ENCODE results near the gene SP3. TPM values are rescaled to one million over a fixed set of nuclear protein-coding genes. Genes with fewer than 3 reads are reported as not detected.

SP3 gene
- total RNA-seq, 1 donor from 2014 or later = 94.5 TPM

DNA sequence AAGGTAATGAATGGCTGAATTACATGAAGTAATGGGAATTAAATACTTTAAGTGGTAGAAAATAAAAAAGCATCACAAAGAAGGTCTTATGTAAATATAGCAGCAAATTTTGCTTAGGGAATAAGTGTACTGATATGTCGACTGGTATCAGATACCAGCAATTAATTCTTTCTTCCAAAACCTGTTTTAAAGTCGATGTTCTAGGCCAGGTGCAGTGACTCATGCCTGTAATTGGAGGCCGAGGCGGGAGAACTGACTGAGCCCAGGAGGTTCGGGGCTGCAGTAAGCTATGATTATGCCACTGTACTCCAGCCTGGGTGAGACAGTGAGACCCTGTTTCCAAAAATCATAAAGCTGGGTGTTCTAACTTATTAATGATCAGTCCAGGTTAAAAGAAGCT, 30.3 kb downstream of the SP3 start:
- no peak for DNase-seq (ENCODE audit: extremely low spot score, unreplicated experiment)
- Mint-ChIP-seq H3K4me1 (ENCODE audit: unreplicated experiment) (peaks cover 17% of the 10 kb centered on the region), H3K27me3 (no peaks in the 10 kb centered on the region), H3K4me3 (no peak overlapping the region), H3K9me3 (no peaks in the 10 kb centered on the region), H3K27ac (no peak overlapping the region), H3K36me3 (peaks cover 18% of the 10 kb centered on the region)
- TF ChIP-seq, protein P1, sequence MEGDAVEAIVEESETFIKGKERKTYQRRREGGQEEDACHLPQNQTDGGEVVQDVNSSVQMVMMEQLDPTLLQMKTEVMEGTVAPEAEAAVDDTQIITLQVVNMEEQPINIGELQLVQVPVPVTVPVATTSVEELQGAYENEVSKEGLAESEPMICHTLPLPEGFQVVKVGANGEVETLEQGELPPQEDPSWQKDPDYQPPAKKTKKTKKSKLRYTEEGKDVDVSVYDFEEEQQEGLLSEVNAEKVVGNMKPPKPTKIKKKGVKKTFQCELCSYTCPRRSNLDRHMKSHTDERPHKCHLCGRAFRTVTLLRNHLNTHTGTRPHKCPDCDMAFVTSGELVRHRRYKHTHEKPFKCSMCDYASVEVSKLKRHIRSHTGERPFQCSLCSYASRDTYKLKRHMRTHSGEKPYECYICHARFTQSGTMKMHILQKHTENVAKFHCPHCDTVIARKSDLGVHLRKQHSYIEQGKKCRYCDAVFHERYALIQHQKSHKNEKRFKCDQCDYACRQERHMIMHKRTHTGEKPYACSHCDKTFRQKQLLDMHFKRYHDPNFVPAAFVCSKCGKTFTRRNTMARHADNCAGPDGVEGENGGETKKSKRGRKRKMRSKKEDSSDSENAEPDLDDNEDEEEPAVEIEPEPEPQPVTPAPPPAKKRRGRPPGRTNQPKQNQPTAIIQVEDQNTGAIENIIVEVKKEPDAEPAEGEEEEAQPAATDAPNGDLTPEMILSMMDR (conservative IDR thresholded peaks at IDR 0.05) = no peak

DNA sequence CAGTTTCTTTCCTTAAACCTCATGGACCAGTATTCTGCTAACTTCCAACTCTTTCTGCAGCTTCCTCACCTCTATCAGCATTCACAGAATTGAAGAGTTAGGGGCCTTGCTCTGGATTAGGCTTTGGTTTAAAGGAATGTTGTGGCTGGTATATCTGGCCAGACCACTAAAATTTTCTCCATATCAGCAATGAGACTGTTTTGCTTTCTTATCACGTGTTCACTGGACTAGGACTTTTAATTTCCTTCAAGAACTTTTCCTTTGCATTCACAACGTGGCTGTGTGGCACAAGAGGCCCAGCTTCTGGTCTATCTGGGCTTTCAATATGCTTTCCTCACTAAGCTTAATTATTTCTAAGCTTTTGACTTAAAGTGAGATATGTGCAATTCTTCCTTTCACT, 33.4 kb downstream of the SP3 start:
- Mint-ChIP-seq H3K9me3 (no peaks in the 10 kb centered on the region), H3K4me3 (no peak overlapping the region), H3K27me3 (no peaks in the 10 kb centered on the region), H3K27ac (no peak overlapping the region), H3K36me3 (peaks cover 26% of the 10 kb centered on the region), H3K4me1 (ENCODE audit: unreplicated experiment) (peaks cover 11% of the 10 kb centered on the region)
- no peak for DNase-seq (ENCODE audit: extremely low spot score, unreplicated experiment)
- TF ChIP-seq, protein P1 (conservative IDR thresholded peaks at IDR 0.05) = no peak

DNA sequence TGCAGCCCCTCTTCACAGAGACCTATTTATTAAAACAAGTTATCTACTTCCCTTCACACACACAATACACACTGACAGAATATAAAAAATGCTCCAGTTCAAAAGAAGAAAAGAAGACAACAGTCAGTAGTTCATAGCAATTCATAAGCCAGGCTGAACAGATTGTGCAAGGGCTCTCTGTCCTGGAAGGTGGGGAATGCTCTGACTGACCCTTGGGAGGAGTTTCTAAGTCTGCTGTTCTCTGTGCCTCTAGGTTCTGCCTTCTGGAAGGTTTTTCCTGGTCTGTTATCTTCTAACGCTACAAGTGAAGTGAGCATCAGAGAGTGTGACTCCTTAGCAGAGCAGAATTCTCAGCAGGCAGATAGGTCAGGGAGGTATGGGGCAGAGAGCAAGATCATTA, 35.7 kb downstream of the SP3 start:
- no peak for DNase-seq (ENCODE audit: extremely low spot score, unreplicated experiment)

DNA sequence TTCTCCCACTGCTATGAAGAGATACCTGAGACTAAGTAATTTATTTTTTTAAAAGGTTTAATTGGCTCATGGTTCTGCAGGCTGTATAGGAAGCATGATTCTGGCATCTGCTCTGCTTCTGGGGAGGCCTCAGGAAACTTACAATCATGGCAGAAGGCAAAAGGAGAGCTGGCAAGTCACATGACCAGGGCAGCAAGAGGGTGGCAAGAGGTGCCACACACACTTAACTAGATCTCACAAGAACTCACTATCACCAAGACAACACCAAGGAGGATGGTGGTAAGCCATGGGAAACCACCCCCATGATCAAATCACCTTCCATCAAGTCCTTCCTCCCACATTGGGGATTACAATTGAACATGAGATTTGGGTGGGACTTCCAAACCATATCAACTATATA, 38.3 kb downstream of the SP3 start:
- Mint-ChIP-seq H3K36me3 (peaks cover 27% of the 10 kb centered on the region), H3K27me3 (no peaks in the 10 kb centered on the region), H3K9me3 (no peaks in the 10 kb centered on the region), H3K4me1 (ENCODE audit: unreplicated experiment) (peaks cover 17% of the 10 kb centered on the region), H3K27ac (no peak overlapping the region), H3K4me3 (no peak overlapping the region)
- DNase-seq (ENCODE audit: extremely low spot score, unreplicated experiment) = no peak
- TF ChIP-seq, protein P1 (conservative IDR thresholded peaks at IDR 0.05) = no peak

More for the DNA sequence above, 35.7 kb downstream of the SP3 start:
- H3K9me3 Mint-ChIP-seq = no peaks in the 10 kb centered on the region
- TF ChIP-seq, protein P1 (conservative IDR thresholded peaks at IDR 0.05) = no peak
- H3K27ac Mint-ChIP-seq = no peak overlapping the region
- peaks cover 13% of the 10 kb centered on the region for H3K4me1 Mint-ChIP-seq (ENCODE audit: unreplicated experiment)
- H3K36me3 Mint-ChIP-seq = peaks cover 26% of the 10 kb centered on the region
- no peak overlapping the region for H3K4me3 Mint-ChIP-seq
- no peaks in the 10 kb centered on the region for H3K27me3 Mint-ChIP-seq

GRCh38 chr2:173924285-173924684, 40.9 kb downstream of the SP3 start:
- no peaks in the 10 kb centered on the region for H3K27me3 Mint-ChIP-seq
- no peak overlapping the region for H3K27ac Mint-ChIP-seq
- H3K4me3 Mint-ChIP-seq = no peak overlapping the region
- H3K36me3 Mint-ChIP-seq = peaks cover 21% of the 10 kb centered on the region
- H3K9me3 Mint-ChIP-seq = no peaks in the 10 kb centered on the region
- TF ChIP-seq, protein P1 (conservative IDR thresholded peaks at IDR 0.05) = no peak
- no peak for DNase-seq (ENCODE audit: extremely low spot score, unreplicated experiment)
- H3K4me1 Mint-ChIP-seq (ENCODE audit: unreplicated experiment) = peaks cover 10% of the 10 kb centered on the region

GRCh38 chr2:173922760-173923159, 42.4 kb downstream of the SP3 start:
- no peaks in the 10 kb centered on the region for H3K9me3 Mint-ChIP-seq
- H3K27me3 Mint-ChIP-seq = no peaks in the 10 kb centered on the region
- H3K4me3 Mint-ChIP-seq = no peak overlapping the region
- H3K4me1 Mint-ChIP-seq (ENCODE audit: unreplicated experiment) = peaks cover 6% of the 10 kb centered on the region
- peaks cover 21% of the 10 kb centered on the region for H3K36me3 Mint-ChIP-seq
- H3K27ac Mint-ChIP-seq = no peak overlapping the region
- no peak for DNase-seq (ENCODE audit: extremely low spot score, unreplicated experiment)
- TF ChIP-seq, protein P1 (conservative IDR thresholded peaks at IDR 0.05) = peak; percentile 46
